IMR-90 (cell line): ENCODE data around the gene INPPL1. TPM values are rescaled to one million over a fixed set of nuclear protein-coding genes. Genes with fewer than 3 reads are reported as not detected.

Source experiments
- ATAC-seq: fragments of 200-7000 bp; cut with Tn5 transposase; 2 replicates; pipeline ENCODE4 v1.9.1; 2020; ENCODE audit warnings: low read depth, mild to moderate bottlenecking, moderate library complexity
- BruUV-seq: library from RNA; stranded (reverse); fragments of 400-500 nt; replicated peaks from 2 replicates; lab custom pipeline; 2021; lab: Mats Ljungman, UMichigan
- CTCF ChIA-PET: fragments of 300-600 bp; formaldehyde crosslinking; extraction: SDS; loops from one replicate; lab custom pipeline; 2021; ENCODE audit warnings: antibody characterized with exemption; lab: Yijun Ruan, JAX
- POLR2A ChIA-PET: fragments of 300-600 bp; sonication (Branson Sonifier 250); formaldehyde crosslinking; loops from one replicate; lab custom pipeline; 2022; ENCODE audit warnings: antibody characterized with exemption; ENCODE audit not compliant: unreplicated experiment; lab: Charles Lee
- DNase-seq: peaks from one replicate; pipeline ENCODE4 v3.0.0; 2013
- H2AFZ ChIP-seq: replicated peaks from 2 replicates; pipeline ENCODE3; 2013; ENCODE audit warnings: low read length, mild to moderate bottlenecking; ENCODE audit not compliant: poor library complexity
- H2AK5ac ChIP-seq: 2 replicates; pipeline ENCODE4 v1.6.1; 2013; ENCODE audit warnings: low read depth, low read length, inconsistent platforms
- H2AK9ac ChIP-seq: replicated peaks from 2 replicates; pipeline ENCODE3; 2013; ENCODE audit warnings: mild to moderate bottlenecking, low read depth, low read length, moderate library complexity; ENCODE audit not compliant: poor library complexity
- H2BK120ac ChIP-seq: 2 replicates; pipeline ENCODE4 v1.6.1; 2013; ENCODE audit warnings: low read depth, low read length, inconsistent platforms
- H2BK15ac ChIP-seq: 3 replicates; pipeline ENCODE4 v1.6.1; 2013; ENCODE audit warnings: low read depth, low read length, inconsistent platforms
- H2BK20ac ChIP-seq: 2 replicates; pipeline ENCODE4 v1.6.1; 2013; ENCODE audit warnings: low read depth, mild to moderate bottlenecking, inconsistent platforms, low read length, moderate library complexity
- H2BK5ac ChIP-seq: 2 replicates; pipeline ENCODE4 v1.6.1; 2013; ENCODE audit warnings: mild to moderate bottlenecking, low read depth, low read length, inconsistent platforms; ENCODE audit not compliant: poor library complexity, severe bottlenecking
- H3K14ac ChIP-seq: replicated peaks from 2 replicates; pipeline ENCODE4 v1.6.1; 2013; ENCODE audit warnings: low read depth, low read length, inconsistent platforms
- H3K18ac ChIP-seq: 2 replicates; pipeline ENCODE4 v1.6.1; 2013; ENCODE audit warnings: low read depth, low read length, control low read depth
- H3K23ac ChIP-seq: 2 replicates; pipeline ENCODE4 v1.6.1; 2013; ENCODE audit warnings: low read depth, low read length, inconsistent platforms
- H3K27ac ChIP-seq: 2 replicates; pipeline ENCODE4 v1.5.1; 2013; ENCODE audit warnings: mild to moderate bottlenecking, control low read depth, low read length; ENCODE audit not compliant: insufficient read depth
- H3K27me3 ChIP-seq: 2 replicates; pipeline ENCODE4 v1.6.1; 2013; ENCODE audit warnings: low read length; ENCODE audit not compliant: control insufficient read depth, insufficient read depth
- H3K36me3 ChIP-seq: 2 replicates; pipeline ENCODE4 v1.6.1; 2013; ENCODE audit warnings: low read length, mixed read lengths; ENCODE audit not compliant: control insufficient read depth, insufficient read depth
- H3K4ac ChIP-seq: 2 replicates; pipeline ENCODE4 v1.6.1; 2013; ENCODE audit warnings: low read depth, low read length, inconsistent platforms
- H3K4me1 ChIP-seq: 2 replicates; pipeline ENCODE4 v1.6.1; 2013; ENCODE audit warnings: low read length, mixed read lengths; ENCODE audit not compliant: control insufficient read depth, insufficient read depth
- H3K4me2 ChIP-seq: 2 replicates; pipeline ENCODE4 v1.6.1; 2013; ENCODE audit warnings: low read depth, mild to moderate bottlenecking, control low read depth, low read length, moderate library complexity
- H3K4me3 ChIP-seq: 2 replicates; pipeline ENCODE4 v1.5.1; 2013; ENCODE audit warnings: low read depth, mild to moderate bottlenecking, control low read depth, low read length, moderate library complexity; ENCODE audit not compliant: insufficient read depth
- H3K56ac ChIP-seq: 2 replicates; pipeline ENCODE4 v1.6.1; 2013; ENCODE audit warnings: low read length, inconsistent platforms; ENCODE audit not compliant: insufficient read depth; ENCODE audit errors: extremely low read depth
- H3K79me1 ChIP-seq, 2 experiments: 2 replicates each; pipeline ENCODE4 v1.6.1; 2013; ENCODE audit warnings: low read length in 2 of 2, inconsistent platforms in 1 of 2, low read depth in 1 of 2
- H3K9ac ChIP-seq: 2 replicates; pipeline ENCODE4 v1.6.1; 2013; ENCODE audit warnings: low read depth, low read length, control low read depth
- H3K9me1 ChIP-seq: 2 replicates; pipeline ENCODE4 v1.6.1; 2013; ENCODE audit warnings: low read length, inconsistent platforms; ENCODE audit not compliant: insufficient read depth
- H3K9me3 ChIP-seq: 2 replicates; pipeline ENCODE4 v1.6.1; 2013; ENCODE audit warnings: low read length; ENCODE audit not compliant: control insufficient read depth, insufficient read depth
- H4K20me1 ChIP-seq: 2 replicates; pipeline ENCODE4 v1.6.1; 2013; ENCODE audit warnings: low read length, inconsistent platforms; ENCODE audit not compliant: insufficient read depth
- H4K5ac ChIP-seq: 2 replicates; pipeline ENCODE4 v1.6.1; 2013; ENCODE audit warnings: mild to moderate bottlenecking, low read depth, low read length, control low read depth
- H4K8ac ChIP-seq, 2 experiments: 2 replicates each; pipeline ENCODE4 v1.6.1; 2013; ENCODE audit warnings: low read depth in 2 of 2, low read length in 2 of 2, control low read depth in 1 of 2, inconsistent platforms in 1 of 2
- H4K91ac ChIP-seq: 2 replicates; pipeline ENCODE4 v1.6.1; 2013; ENCODE audit warnings: low read depth, low read length, inconsistent platforms; ENCODE audit not compliant: insufficient read depth
- BHLHE40 ChIP-seq: fragments of 150-350 bp; IDR thresholded peaks from 2 replicates; pipeline ENCODE4 v1.6.1; 2016; ENCODE audit warnings: mild to moderate bottlenecking, low read depth, low read length
- CEBPB ChIP-seq: IDR thresholded peaks from 2 replicates; pipeline ENCODE4 v1.6.1; 2012; ENCODE audit warnings: low read depth, low read length, improper control_type of control experiment
- CHD1 ChIP-seq: IDR thresholded peaks from 2 replicates; pipeline ENCODE4 v1.6.1; 2012; ENCODE audit warnings: low read depth, low read length, improper control_type of control experiment
- FOS ChIP-seq: fragments of 150-350 bp; IDR thresholded peaks from 2 replicates; pipeline ENCODE4 v1.6.1; 2016; ENCODE audit warnings: low read depth, low read length
- MAFK ChIP-seq: IDR thresholded peaks from 2 replicates; pipeline ENCODE4 v1.6.1; 2012; ENCODE audit warnings: low read depth, low read length, improper control_type of control experiment
- MAZ ChIP-seq: IDR thresholded peaks from 2 replicates; pipeline ENCODE4 v1.6.1; 2012; ENCODE audit warnings: low read depth, mild to moderate bottlenecking, low read length, improper control_type of control experiment, moderate library complexity, borderline replicate concordance
- POLR2A ChIP-seq: IDR thresholded peaks from 2 replicates; pipeline ENCODE4 v1.6.1; 2012; ENCODE audit warnings: mild to moderate bottlenecking, low read depth, low read length
- RCOR1 ChIP-seq: IDR thresholded peaks from 2 replicates; pipeline ENCODE4 v1.6.1; 2012; ENCODE audit warnings: mild to moderate bottlenecking, low read length, improper control_type of control experiment; ENCODE audit not compliant: insufficient replicate concordance
- RFX5 ChIP-seq: IDR thresholded peaks from 2 replicates; pipeline ENCODE4 v1.8.0; 2012; ENCODE audit warnings: low read depth, mild to moderate bottlenecking, low read length, moderate library complexity
- SMC3 ChIP-seq: fragments of 150-350 bp; IDR thresholded peaks from 2 replicates; pipeline ENCODE4 v1.6.1; 2016; ENCODE audit warnings: low read depth, mild to moderate bottlenecking, antibody characterized with exemption, low read length, moderate library complexity
- WGBS, 2 experiments: methylation state at CpG; one replicate each; pipeline versions ENCODE4 v1.1.5 to v1.1.7; 2013; ENCODE audit warnings: missing lambda C conversion rate in 2 of 2; ENCODE audit not compliant: insufficient read length in 1 of 2; ENCODE audit errors: extremely low coverage in 2 of 2; 5-methylcytosine and 5-hydroxymethylcytosine counted together
- dilution Hi-C: fragments of 300-500 bp; cut with HindIII; formaldehyde crosslinking; loops from one replicate; pipeline ENCODE4 v1.14.3; 2018; ENCODE audit warnings: low sequenced_read_pairs; ENCODE audit not compliant: unreplicated experiment
- in situ Hi-C: fragments of 300-500 bp; cut with MboI; formaldehyde crosslinking; loops from 3 replicates; pipeline ENCODE4 v1.14.3; 2019; ENCODE audit warnings: low sequenced_read_pairs, inconsistent platforms, mixed read lengths
- intact Hi-C: fragments of 100-400 bp; cut with micrococcal nuclease; formaldehyde crosslinking; loops from 2 replicates; pipeline ENCODE4 v1.10.0; 2022
- polyA plus RNA-seq, 3 experiments: library from polyadenylated mRNA; depleted of rRNA; stranded (reverse); fragments of >200 nt; gene quantifications; 2 replicates each; pipeline ENCODE4 v1.2.3, GENCODE V29; 2012; ENCODE audit warnings: low replicate concordance in 1 of 3
- total RNA-seq: library from RNA; depleted of rRNA; stranded (reverse); fragments of >200 nt; gene quantifications from 2 replicates; pipeline ENCODE4 v1.2.3, GENCODE V29; 2012
- TF ChIP-seq, protein P1 (sequence below): conservative IDR thresholded peaks from 2 replicates; pipeline ENCODE4 v1.5.1; 2012; ENCODE audit warnings: mild to moderate bottlenecking, low read depth, low read length, improper control_type of control experiment
- TF ChIP-seq, protein P2 (sequence below): fragments of 150-350 bp; IDR thresholded peaks from 2 replicates; pipeline ENCODE4 v1.6.1; 2016; ENCODE audit warnings: low read depth, mild to moderate bottlenecking, low read length, moderate library complexity, borderline replicate concordance
- TF ChIP-seq, protein P3 (sequence below): fragments of 150-350 bp; IDR thresholded peaks from 2 replicates; pipeline ENCODE4 v1.6.1; 2017; ENCODE audit warnings: mild to moderate bottlenecking, antibody characterized with exemption, low read length, low read depth

The INPPL1 gene
- total and polyA plus RNA-seq, 2 of the 4 experiments (the other 2 are of a cell fraction): 27.4 to 105 TPM

DNA sequence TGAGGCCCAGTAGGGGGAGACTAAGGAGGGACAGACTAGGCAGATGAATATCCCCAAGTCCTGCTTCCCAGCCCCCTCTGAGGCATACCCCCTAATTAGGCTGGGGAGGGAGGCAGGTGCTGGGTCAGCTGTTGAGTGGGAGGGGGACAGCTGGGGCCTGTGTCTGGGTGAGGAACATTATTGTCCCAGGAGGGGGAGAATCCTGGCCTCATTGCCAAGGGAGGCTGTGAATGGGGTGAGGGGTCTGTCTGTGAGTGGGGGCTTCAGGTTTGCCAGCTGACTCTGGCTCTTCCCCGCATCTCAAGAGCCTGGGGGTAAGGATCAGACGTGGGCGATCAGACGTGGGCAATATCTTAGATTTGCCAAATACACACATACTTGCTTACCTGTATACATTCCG, 2.1 kb downstream of the INPPL1 start:
- H3K18ac ChIP-seq: no peak overlapping the region
- TF ChIP-seq CEBPB (no peak), MAZ (no peak), SMC3 (no peak), RCOR1 (no peak), CHD1 (no peak), RFX5 (no peak), POLR2A (no peak), BHLHE40 (no peak), MAFK (no peak), FOS (no peak)
- TF ChIP-seq, protein P1, sequence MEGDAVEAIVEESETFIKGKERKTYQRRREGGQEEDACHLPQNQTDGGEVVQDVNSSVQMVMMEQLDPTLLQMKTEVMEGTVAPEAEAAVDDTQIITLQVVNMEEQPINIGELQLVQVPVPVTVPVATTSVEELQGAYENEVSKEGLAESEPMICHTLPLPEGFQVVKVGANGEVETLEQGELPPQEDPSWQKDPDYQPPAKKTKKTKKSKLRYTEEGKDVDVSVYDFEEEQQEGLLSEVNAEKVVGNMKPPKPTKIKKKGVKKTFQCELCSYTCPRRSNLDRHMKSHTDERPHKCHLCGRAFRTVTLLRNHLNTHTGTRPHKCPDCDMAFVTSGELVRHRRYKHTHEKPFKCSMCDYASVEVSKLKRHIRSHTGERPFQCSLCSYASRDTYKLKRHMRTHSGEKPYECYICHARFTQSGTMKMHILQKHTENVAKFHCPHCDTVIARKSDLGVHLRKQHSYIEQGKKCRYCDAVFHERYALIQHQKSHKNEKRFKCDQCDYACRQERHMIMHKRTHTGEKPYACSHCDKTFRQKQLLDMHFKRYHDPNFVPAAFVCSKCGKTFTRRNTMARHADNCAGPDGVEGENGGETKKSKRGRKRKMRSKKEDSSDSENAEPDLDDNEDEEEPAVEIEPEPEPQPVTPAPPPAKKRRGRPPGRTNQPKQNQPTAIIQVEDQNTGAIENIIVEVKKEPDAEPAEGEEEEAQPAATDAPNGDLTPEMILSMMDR: no peak
- TF ChIP-seq, protein P2, sequence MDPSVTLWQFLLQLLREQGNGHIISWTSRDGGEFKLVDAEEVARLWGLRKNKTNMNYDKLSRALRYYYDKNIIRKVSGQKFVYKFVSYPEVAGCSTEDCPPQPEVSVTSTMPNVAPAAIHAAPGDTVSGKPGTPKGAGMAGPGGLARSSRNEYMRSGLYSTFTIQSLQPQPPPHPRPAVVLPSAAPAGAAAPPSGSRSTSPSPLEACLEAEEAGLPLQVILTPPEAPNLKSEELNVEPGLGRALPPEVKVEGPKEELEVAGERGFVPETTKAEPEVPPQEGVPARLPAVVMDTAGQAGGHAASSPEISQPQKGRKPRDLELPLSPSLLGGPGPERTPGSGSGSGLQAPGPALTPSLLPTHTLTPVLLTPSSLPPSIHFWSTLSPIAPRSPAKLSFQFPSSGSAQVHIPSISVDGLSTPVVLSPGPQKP: no peak
- TF ChIP-seq, protein P3, sequence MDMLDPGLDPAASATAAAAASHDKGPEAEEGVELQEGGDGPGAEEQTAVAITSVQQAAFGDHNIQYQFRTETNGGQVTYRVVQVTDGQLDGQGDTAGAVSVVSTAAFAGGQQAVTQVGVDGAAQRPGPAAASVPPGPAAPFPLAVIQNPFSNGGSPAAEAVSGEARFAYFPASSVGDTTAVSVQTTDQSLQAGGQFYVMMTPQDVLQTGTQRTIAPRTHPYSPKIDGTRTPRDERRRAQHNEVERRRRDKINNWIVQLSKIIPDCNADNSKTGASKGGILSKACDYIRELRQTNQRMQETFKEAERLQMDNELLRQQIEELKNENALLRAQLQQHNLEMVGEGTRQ: no peak
- H2BK5ac ChIP-seq: no peak overlapping the region
- dilution Hi-C loops (no loop called here), intact Hi-C loops (no loop called here), in situ Hi-C loops (no loop called here)
- no peak overlapping the region; the same call in 1 of the 2 replicates for H3K14ac ChIP-seq
- no peak overlapping the region for H3K27ac ChIP-seq
- no peak overlapping the region for H2BK15ac ChIP-seq
- DNase-seq (no peak), ATAC-seq (no peak)
- WGBS, 2 experiments: 67% methylated on average over 1 of the region's 5 CpGs; no CpG with 5 or more reads in 1 of the 2 experiments
- no peak overlapping the region for H4K5ac ChIP-seq
- peaks cover 7% of the 10 kb centered on the region; the same call in 1 of the 2 replicates for H3K9me1 ChIP-seq
- no peak overlapping the region for H2AK5ac ChIP-seq
- H3K23ac ChIP-seq: peak overlapping the region; percentile 43
- peaks cover 48% of the 10 kb centered on the region for H3K36me3 ChIP-seq
- no peak overlapping the region for H3K56ac ChIP-seq
- H3K27me3 ChIP-seq: no peaks in the 10 kb centered on the region
- no peak overlapping the region for H3K4ac ChIP-seq
- H3K9me3 ChIP-seq: no peaks in the 10 kb centered on the region
- no peak overlapping the region for H2AK9ac ChIP-seq
- H2BK120ac ChIP-seq: no peak overlapping the region
- BruUV-seq: no TSS peak
- H3K4me3 ChIP-seq: no peak overlapping the region
- peaks cover 6% of the 10 kb centered on the region; the same call in 1 of the 2 replicates for H3K4me1 ChIP-seq
- peak overlapping the region; percentile 29 for H2AFZ ChIP-seq
- ChIA-PET CTCF (interaction anchor here (0.9 kb wide), 1 partner anchor 205 kb away, joined by 3 read pairs; no protein-coding TSS in a partner anchor), POLR2A (no interaction called here)
- H3K79me1 ChIP-seq: peaks cover 26 to 73% of the 10 kb centered on the region in 2 experiments; a peak in 3 of 4 replicates
- no peak overlapping the region for H4K8ac ChIP-seq
- no peak overlapping the region for H2BK20ac ChIP-seq
- no peak overlapping the region for H3K9ac ChIP-seq
- H4K91ac ChIP-seq: no peak overlapping the region
- peaks cover 62% of the 10 kb centered on the region for H4K20me1 ChIP-seq
- no peak overlapping the region for H3K4me2 ChIP-seq
